ENCODE results near the gene SKP2. TPM values are rescaled to one million over a fixed set of nuclear protein-coding genes. Genes with fewer than 3 reads are reported as not detected.
"Not testable (repeated sequence)": the region's sequence is repeated elsewhere in the genome, so short reads cannot be mapped to it uniquely, and the experiment has no call there.

SKP2 gene
- polyA plus RNA-seq, 2 of the 4 experiments (the other 2 are of a cell fraction): 11.4 to 13.7 TPM

- CTCF ChIA-PET: interaction anchor here (1.0 kb wide), 1 partner anchor 126 kb away, joined by 3 read pairs; no protein-coding TSS in a partner anchor
- H3K4me2 ChIP-seq: no peak overlapping the region
- 86% methylated on average over 4 of the region's 4 CpGs for WGBS (ENCODE audit: missing lambda C conversion rate)
- no peaks in the 10 kb centered on the region for H3K9me3 ChIP-seq
- no peaks in the 10 kb centered on the region for H3K4me1 ChIP-seq
- no peak for TF ChIP-seq JUN (IDR thresholded peaks at IDR 0.05)
- TF ChIP-seq MAX (IDR thresholded peaks at IDR 0.05): no peak
- no peak for TF ChIP-seq ZC3H11A (IDR thresholded peaks at IDR 0.05)
- no peak for TF ChIP-seq RFX5 (IDR thresholded peaks at IDR 0.05)
- DNase-seq (ENCODE audit: low read depth in 1 of 2, low spot score in 1 of 2) (no peak), FAIRE-seq (no peak), ATAC-seq (no peak)
- H3K27ac ChIP-seq: no peak overlapping the region
- no peak overlapping the region for H3K4me3 ChIP-seq
- POLR2A ChIA-PET: no interaction called here
These were observed 28.0 kb downstream of the SKP2 start for GRCh38 chr5:36179950-36180349.

GRCh38 chr5:36180556-36181350 is 28.8 kb downstream of the SKP2 start:
- H3K9me3 ChIP-seq: no peaks in the 10 kb centered on the region
- ChIA-PET CTCF (interaction anchor here (1.0 kb wide), 1 partner anchor 125 kb away, joined by 3 read pairs; no protein-coding TSS in a partner anchor), POLR2A (no interaction called here)
- no peak overlapping the region for H3K27ac ChIP-seq
- H3K4me3 ChIP-seq: no peak overlapping the region
- H3K4me1 ChIP-seq: no peaks in the 10 kb centered on the region
- WGBS (ENCODE audit: missing lambda C conversion rate): 86% methylated on average over 2 of the region's 2 CpGs
- H3K4me2 ChIP-seq: no peak overlapping the region
- TF ChIP-seq PHF8 (IDR thresholded peaks at IDR 0.05; ENCODE audit: borderline replicate concordance, low read depth): no peak
- no peak for TF ChIP-seq RFX5 (IDR thresholded peaks at IDR 0.05)
- TF ChIP-seq NFE2L2 (conservative IDR thresholded peaks at IDR 0.05; ENCODE audit: low read length): no peak
- TF ChIP-seq POLR2A (IDR thresholded peaks at IDR 0.05; ENCODE audit: low read length): no peak
- no peak for TF ChIP-seq TP53 (CRISPR knock-in tag; IDR thresholded peaks at IDR 0.05)
- TF ChIP-seq E2F6 (IDR thresholded peaks at IDR 0.05; ENCODE audit: borderline replicate concordance, low read depth): no peak
- no peak for TF ChIP-seq HOXB13 (CRISPR knock-in tag; IDR thresholded peaks at IDR 0.05; ENCODE audit: low read depth)
- no peak for TF ChIP-seq BHLHE40 (IDR thresholded peaks at IDR 0.05; ENCODE audit: low read depth, low read length)
- TF ChIP-seq HDAC2 (IDR thresholded peaks at IDR 0.05): no peak
- TF ChIP-seq HEYL (CRISPR knock-in tag; IDR thresholded peaks at IDR 0.05): no peak
- no peak for TF ChIP-seq MAX (IDR thresholded peaks at IDR 0.05)
- TF ChIP-seq TFCP2L1 (CRISPR knock-in tag; IDR thresholded peaks at IDR 0.05): no peak
- no peak for TF ChIP-seq GATA3 (IDR thresholded peaks at IDR 0.05; ENCODE audit: borderline replicate concordance)
- TF ChIP-seq BCL3 (IDR thresholded peaks at IDR 0.05): no peak
- TF ChIP-seq FOSB (CRISPR knock-in tag; IDR thresholded peaks at IDR 0.05): no peak
- TF ChIP-seq JUN (IDR thresholded peaks at IDR 0.05): no peak
- no peak for TF ChIP-seq EHMT2 (IDR thresholded peaks at IDR 0.05; ENCODE audit: low read depth)
- FAIRE-seq (no peak), ATAC-seq (no peak), DNase-seq (ENCODE audit: low read depth in 1 of 2, low spot score in 1 of 2) (no peak)

GRCh38 chr5:36181774-36182173 is 29.9 kb downstream of the SKP2 start:
- H3K4me3 ChIP-seq: no peak overlapping the region
- CTCF ChIA-PET: no interaction called here
- no peak overlapping the region for H3K4me2 ChIP-seq
- H3K9me3 ChIP-seq: no peaks in the 10 kb centered on the region
- no peak overlapping the region for H3K27ac ChIP-seq
- no peaks in the 10 kb centered on the region for H3K4me1 ChIP-seq
- DNase-seq (ENCODE audit: low read depth in 1 of 2, low spot score in 1 of 2) (no peak), FAIRE-seq (no peak), ATAC-seq (no peak)
- WGBS (ENCODE audit: missing lambda C conversion rate): 68% methylated on average over 2 of the region's 2 CpGs
- TF ChIP-seq ZC3H11A (IDR thresholded peaks at IDR 0.05) (no peak), TP53 (CRISPR knock-in tag; IDR thresholded peaks at IDR 0.05) (no peak), TFCP2L1 (CRISPR knock-in tag; IDR thresholded peaks at IDR 0.05) (no peak), ATOH8 (CRISPR knock-in tag; IDR thresholded peaks at IDR 0.05; ENCODE audit: low read depth) (no peak), FOSB (CRISPR knock-in tag; IDR thresholded peaks at IDR 0.05) (no peak), CHD4 (IDR thresholded peaks at IDR 0.05; ENCODE audit: borderline replicate concordance) (no peak), NPAS2 (CRISPR knock-in tag; IDR thresholded peaks at IDR 0.05; ENCODE audit: borderline replicate concordance) (no peak), ZFP36 (IDR thresholded peaks at IDR 0.05; ENCODE audit: borderline replicate concordance, partially characterized antibody) (no peak), RARB (CRISPR knock-in tag; IDR thresholded peaks at IDR 0.05) (no peak), USF2 (IDR thresholded peaks at IDR 0.05) (no peak), PBX3 (IDR thresholded peaks at IDR 0.05) (no peak), HEYL (CRISPR knock-in tag; IDR thresholded peaks at IDR 0.05) (no peak), SREBF2 (IDR thresholded peaks at IDR 0.05) (no peak), NR3C1 (IDR thresholded peaks at IDR 0.05) (no peak)
- POLR2A ChIA-PET: no interaction called here

GRCh38 chr5:36184408-36184807 is 32.5 kb downstream of the SKP2 start:
- H3K4me1 ChIP-seq; H3K4me3 ChIP-seq; FAIRE-seq; ATAC-seq; H3K4me2 ChIP-seq; H3K9me3 ChIP-seq; POLR2A ChIA-PET; DNase-seq (ENCODE audit: low read depth in 1 of 2, low spot score in 1 of 2); H3K27ac ChIP-seq: not testable (repeated sequence)
- CTCF ChIA-PET: interaction anchor here (1.0 kb wide), 1 partner anchor 121 kb away, joined by 3 read pairs; no protein-coding TSS in a partner anchor
- 90% methylated on average over 2 of the region's 4 CpGs for WGBS (ENCODE audit: missing lambda C conversion rate)

All from A549 (cell line).